Fibroblast of mammary gland (primary cell): Measurements from ENCODE around the gene FHIT.

ENCODE experiments used
- DNase-seq: peaks from one replicate; pipeline ENCODE4 v3.0.0-alpha.2; 2010; ENCODE audit warnings: low read depth
- H3K4me3 ChIP-seq: 2 replicates; pipeline ENCODE4 v1.5.1; 2011; ENCODE audit warnings: low read depth, mild to moderate bottlenecking, low read length, moderate library complexity; ENCODE audit not compliant: control insufficient read depth
- CTCF ChIP-seq: conservative IDR thresholded peaks from 2 replicates; pipeline ENCODE4 v1.5.1; 2011; ENCODE audit warnings: low read depth, low read length, inconsistent platforms; ENCODE audit not compliant: control insufficient read depth, insufficient read depth

The FHIT gene

DNA sequence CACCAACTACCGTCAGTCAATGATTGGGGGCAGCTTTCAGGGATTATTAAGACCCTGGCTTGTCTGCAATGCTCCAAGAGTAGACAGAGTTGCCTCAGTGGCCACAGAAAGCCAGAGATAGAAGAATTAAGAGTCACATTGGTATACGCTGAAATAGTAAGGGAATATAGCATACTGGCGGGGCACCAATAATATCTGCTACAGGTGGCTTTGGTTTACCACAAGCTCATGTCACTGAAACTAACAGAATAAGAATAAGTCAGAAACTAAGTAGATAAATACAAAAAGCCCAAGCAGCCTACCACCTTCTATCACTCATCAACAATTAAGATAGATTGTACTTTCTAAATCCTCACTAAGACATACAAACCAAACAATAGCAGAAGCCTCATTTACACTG lies 2.5 kb upstream of the FHIT start:
- no peak for DNase-seq
- TF ChIP-seq CTCF, result no peak
- no peak overlapping the region for H3K4me3 ChIP-seq

DNA sequence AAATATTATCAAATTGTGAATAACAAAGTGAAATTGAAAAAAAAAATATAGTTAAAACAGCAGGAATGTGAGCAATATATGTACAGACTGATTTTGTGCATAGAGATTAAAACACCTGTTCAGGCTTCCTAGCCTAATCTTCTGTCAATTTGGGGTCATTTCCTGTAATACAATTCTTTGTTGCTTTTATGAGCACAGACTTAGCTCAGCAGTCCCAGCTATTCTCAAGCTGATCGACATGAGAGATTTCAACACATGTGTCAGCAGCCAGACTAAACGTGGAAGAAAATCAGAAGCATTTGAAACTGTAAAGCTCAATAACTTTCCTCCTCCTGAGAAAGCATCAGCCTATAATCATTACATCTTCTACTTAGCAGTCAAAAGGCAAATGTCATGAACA lies 1.6 kb upstream of the FHIT start:
- no peak overlapping the region for H3K4me3 ChIP-seq
- TF ChIP-seq CTCF, result no peak
- DNase-seq, result no peak

- TF ChIP-seq CTCF, result no peak
- peak; percentile 32 for DNase-seq
These were observed 473 bp downstream of the FHIT start for GRCh38 chr3:61250784-61251173.

GRCh38 chr3:61248496-61248895 lies 2.8 kb downstream of the FHIT start:
- TF ChIP-seq CTCF, result no peak
- no peak for DNase-seq
- H3K4me3 ChIP-seq, result no peak overlapping the region

More at GRCh38 chr3:61250784-61251173, 473 bp downstream of the FHIT start:
- peak overlapping the region; percentile 72 for H3K4me3 ChIP-seq

DNA sequence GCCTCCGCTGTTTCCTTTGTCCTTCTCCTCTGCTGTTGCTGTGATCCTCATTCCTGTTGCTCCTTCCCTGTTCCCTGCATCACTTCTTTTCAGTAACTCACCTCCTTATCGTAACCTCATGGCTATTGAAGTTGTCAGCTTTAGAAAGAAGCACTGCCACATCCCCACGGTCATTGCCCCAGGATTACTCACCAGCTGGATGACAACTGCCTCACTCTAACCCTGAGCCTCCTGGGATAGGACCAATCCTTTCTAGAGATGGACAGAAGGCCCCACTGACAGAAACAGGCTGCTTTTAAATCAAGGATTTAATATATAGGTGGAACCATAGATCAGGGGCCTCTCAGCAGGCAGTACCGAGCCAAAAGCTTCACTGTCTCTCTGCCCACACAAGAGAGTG lies 4.1 kb downstream of the FHIT start:
- TF ChIP-seq CTCF, result no peak
- no peak overlapping the region for H3K4me3 ChIP-seq
- DNase-seq, result no peak

- TF ChIP-seq CTCF, result no peak
- no peak overlapping the region for H3K4me3 ChIP-seq
- no peak for DNase-seq
These were observed 11.4 kb downstream of the FHIT start for GRCh38 chr3:61239871-61240270.

DNA sequence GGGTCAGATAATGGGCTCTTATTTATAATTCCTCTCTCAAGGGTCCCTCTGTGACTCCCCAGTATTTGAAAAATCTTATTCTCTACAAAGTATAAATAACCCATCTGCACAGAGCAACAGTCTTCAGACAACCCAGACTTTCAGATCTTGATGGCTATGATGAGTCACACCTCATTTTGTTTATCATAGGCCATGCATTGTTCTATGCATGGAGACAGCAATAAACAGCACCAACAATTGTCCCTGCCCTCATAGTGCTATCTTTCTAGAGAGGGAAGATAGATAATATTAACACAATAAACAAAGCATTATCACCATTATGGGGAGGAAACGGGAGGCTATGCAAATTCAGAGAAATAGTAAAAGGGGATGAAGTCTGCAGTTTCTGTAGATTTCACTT lies 13.4 kb downstream of the FHIT start:
- TF ChIP-seq CTCF, result no peak
- DNase-seq, result no peak
- H3K4me3 ChIP-seq, result no peak overlapping the region
